HG02852 (cell line): ENCODE data around the gene NUBPL.
A peak's percentile ranks its signal among the peaks of the same experiment; 100 is the strongest.
"Not testable (repeated sequence)": the region's sequence is repeated elsewhere in the genome, so short reads cannot be mapped to it uniquely, and the experiment has no call there.

Source experiments
- ATAC-seq: cut with Tn5 transposase; IDR thresholded peaks from one replicate; pipeline ENCODE4 v1.9.1; 2021; ENCODE audit warnings: mild to moderate bottlenecking, moderate library complexity; ENCODE audit not compliant: unreplicated experiment

NUBPL gene

DNA sequence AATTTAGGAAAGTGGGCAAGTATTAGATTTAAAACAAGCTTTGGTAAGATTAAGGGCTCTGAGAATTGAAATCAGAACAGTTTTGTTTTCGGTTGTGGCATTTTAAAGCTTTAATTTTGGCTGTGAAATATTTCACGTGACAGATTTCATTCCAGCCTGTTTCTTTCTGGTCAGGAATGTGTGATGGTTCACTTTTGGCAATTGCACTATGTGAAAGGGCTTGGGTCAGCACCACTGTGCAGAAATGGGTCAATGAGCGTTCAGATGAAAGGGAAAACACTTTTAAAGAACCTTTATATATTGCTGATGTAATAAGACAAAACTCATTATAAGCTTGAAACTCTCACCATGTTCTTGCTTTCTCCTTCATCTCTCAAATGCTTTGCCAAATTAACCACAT, 17.1 kb downstream of the NUBPL start:
- no peak for ATAC-seq

GRCh38 chr14:31578792-31579501, 17.7 kb downstream of the NUBPL start:
- ATAC-seq: no peak

- ATAC-seq: no peak
Measured at GRCh38 chr14:31580234-31580633, 19.0 kb downstream of the NUBPL start.

- no peak for ATAC-seq
Measured at GRCh38 chr14:31582286-31582691, 21.1 kb downstream of the NUBPL start.

- no peak for ATAC-seq
Measured at GRCh38 chr14:31582836-31583452, 21.7 kb downstream of the NUBPL start.

DNA sequence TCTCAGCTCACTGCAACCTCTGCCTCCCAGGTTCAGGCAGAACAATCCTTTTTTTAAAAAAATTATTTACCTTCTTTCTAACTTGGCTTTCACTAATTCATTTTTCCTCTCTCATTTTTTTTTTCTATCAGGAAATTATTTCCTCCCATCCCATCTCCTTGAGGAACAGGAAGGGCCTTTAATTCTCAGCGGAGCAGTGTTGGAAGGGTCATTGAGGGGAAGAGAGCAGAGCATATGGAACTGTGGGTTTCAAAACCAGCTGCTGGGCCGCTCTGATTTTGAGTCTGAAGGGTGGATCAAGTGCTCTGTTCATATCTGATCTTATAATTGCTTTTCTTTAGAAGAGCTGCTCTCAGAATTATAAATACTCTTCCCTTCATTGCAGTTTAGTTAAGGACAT, 29.0 kb downstream of the NUBPL start:
- no peak for ATAC-seq

DNA sequence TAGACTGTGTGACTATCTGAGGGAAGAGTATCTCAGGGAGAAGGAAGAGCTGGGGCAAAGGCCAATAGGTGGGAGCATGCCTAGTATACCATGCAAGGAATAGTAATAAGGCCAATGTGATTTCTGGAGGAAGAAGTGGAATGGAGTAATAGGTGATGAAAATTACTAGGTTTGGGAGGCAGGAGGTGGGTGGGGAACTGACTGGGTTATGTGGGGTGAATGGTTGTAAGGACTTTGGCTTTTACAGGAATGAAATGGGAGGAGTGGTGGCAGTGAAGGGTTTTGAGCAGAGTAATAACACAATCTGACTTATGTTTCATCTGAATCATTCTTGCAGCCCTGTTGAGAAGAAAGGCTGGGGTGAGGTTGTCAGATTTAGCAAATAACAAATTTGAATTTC, 30.9 kb downstream of the NUBPL start:
- ATAC-seq: no peak

DNA sequence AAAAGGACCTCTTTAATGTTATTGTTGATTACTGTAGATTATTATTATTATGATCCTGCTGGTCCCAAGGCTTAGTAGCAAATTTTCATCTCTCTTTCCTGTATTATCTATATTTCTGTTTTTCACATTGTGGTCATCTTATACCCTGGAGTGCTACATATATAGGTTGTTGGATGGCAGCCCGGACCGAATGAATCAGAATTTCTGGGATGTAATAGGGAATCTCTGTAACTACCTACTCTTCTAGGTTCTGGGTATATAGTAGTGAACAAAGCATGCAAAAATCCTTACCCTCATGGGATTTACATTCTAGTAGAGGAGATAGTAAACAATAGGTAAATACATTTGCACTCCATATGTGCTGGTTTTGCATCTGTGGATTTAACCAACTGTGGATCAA, 31.4 kb downstream of the NUBPL start:
- ATAC-seq: no peak

DNA sequence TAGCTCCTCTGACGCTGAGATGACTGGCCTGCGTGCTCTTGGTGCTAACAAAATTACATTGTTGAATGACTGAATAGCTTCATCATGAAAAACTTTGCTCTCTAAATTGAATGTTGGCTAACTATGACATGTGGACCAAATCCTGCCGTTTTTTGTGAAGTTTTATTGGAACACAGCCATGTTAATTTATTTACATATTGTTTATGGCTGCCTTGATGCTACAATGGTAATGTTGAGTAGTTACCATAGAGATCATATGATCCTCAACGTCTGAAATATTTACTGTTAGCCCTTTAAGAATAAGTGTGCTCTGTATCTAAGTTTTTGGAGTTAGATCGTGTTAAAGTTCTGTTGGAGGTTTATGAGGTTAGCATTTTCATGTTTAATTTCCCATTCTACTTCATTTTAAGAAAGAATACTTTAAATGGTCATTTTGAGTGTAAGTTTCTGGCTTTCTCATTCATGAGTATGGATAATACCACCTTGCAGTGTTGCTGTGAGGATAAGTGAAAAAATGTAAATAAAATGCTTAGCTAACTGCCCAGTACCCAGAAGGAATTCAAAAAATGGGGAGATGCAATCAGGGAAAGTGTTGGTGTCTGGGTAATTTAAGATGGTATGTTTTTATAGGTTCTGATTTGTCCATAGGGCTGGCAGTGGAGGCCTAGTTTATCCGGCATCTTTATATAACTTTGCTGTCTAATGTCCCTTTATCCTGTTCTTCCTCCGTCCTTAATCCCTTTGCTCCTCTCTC, 35.3 kb downstream of the NUBPL start:
- no peak for ATAC-seq

- ATAC-seq: no peak
Measured at GRCh38 chr14:31605702-31606101, 44.5 kb downstream of the NUBPL start.

- ATAC-seq: no peak
Measured at GRCh38 chr14:31611778-31612433, 50.7 kb downstream of the NUBPL start.

DNA sequence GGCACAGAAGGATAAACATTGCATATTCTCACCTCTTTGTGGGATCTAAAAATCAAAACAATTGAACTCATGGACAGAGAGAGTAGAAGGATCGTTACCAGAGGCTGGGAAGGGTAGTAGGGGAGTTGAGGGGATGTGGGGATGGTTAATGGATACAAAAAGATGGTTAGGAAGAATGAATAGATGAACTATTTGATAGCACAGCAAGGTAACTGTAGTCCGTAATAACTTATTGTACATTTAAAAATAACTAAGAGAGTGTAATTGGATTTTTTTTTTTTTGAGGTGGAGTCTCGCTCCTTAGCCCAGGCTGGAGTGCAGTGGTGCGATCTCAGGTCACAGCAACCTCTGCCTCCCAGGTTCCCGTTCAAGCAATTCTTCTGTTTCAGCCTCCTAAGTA, 52.0 kb downstream of the NUBPL start:
- no peak for ATAC-seq

DNA sequence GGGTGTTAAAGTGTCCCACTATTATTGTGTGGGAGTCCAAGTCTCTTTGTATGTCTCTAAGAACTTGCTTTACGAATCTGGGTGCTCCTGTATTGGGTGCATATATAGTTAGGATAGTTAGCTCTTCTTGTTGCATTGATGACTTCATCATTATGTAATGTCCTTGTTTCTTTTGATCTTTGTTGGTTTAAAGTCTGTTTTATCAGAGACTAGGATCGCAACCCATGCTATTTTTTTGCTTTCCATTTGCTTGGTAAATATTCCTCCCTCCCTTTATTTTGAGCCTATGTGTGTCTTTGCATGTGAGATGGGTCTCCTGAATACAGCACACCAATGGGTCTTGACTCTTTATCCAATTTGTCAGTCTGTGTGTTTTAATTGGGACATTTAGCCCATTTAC, 57.7 kb downstream of the NUBPL start:
- not testable (repeated sequence) for ATAC-seq

DNA sequence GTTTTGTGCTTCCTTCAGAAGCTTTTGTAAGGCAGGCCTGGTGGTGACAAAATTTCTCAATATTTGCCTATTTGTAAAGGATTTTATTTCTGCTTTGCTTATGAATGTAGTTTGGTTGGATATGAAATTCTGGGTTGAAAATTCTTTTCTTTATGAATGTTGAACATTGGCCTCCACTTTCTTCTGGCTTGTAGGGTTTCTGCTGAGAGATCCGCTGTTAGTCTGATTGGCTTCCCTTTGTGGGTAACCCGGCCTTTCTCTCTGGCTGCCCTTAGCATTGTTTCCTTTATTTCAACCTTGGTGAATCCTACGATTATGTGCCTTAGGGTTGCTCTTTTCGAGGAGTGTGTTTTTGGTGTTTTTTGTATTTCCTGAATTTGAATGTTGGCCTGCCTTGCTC, 58.2 kb downstream of the NUBPL start:
- no peak for ATAC-seq

GRCh38 chr14:31620898-31621297, 59.7 kb downstream of the NUBPL start:
- ATAC-seq: not testable (repeated sequence)

DNA sequence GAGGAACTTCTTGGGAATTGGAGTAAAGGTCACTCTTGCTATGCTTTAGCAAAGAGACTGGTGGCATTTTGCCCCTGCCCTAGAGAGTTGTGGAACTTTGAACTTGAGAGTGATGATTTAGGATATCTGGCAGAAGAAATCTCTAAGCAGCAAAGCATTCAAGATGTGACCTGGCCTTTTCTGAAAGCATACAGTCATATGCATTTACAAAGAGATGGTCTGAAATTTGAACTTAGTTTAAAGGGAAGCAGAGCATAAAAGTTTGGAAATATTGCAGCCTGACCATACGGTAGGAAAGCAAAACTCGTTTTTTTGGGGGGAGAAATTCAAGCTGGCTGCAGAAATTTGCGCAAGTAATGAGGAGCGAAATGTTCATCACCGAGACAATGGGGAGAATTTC, 60.9 kb downstream of the NUBPL start:
- no peak for ATAC-seq

GRCh38 chr14:31652900-31653299, 91.7 kb downstream of the NUBPL start:
- ATAC-seq: not testable (repeated sequence)

- ATAC-seq: no peak
Measured at GRCh38 chr14:31657917-31658316, 96.7 kb downstream of the NUBPL start.

DNA sequence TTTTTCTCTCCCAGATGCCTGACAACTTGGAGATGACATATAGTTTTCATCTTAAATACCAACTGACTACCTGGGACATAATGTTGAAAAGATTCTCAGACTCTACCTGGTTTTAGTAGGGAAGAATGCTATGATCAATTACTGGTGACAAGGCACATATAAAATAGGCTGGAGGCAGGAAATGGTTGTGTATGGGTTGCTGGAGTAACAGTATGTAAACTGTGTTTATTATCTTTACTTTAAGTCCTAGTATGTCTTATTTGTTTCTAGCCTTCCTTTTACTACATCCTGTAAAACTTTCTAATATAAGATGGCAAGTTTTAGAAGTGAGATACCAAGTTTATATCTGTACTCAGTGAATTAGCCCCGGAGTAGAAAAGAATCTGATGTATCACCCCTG, 98.1 kb downstream of the NUBPL start:
- no peak for ATAC-seq

DNA sequence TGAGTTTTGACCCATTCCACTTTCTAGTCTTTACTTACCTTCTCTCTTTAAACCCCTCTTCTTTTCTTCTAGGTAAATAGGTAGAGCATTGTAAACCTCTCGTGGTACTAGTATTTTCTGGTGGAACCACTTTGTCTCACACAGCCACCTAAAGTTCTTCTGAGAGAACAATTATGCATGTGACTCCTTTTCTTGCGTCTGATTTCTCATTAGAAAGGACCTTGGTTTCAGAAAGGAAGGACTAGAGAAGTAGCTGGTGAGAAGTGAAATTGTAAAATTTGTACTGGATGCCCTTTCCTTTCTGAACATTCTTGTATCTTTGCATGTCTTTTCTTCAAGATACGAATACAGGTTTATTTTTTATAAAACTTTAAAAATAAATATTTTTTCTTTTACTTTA, 99.0 kb downstream of the NUBPL start:
- peak; percentile 54 for ATAC-seq

DNA sequence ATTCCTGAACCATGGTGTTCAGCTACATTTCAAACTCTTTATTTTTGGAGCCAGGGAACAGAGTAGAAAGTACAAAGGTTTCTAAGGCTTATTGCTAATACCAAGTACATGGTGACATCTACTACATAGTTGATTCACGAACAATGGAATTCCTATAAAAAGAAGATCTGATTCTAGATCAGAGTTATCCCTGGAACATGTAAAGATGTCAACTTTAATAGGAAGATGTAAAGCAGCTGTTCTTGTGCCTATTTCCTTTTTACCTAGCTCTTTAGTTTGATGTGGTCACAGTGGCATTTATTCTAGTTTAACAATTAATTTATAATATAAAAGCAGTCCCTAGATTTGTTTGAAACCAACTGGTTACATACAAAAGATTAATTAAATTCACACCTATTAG, 99.5 kb downstream of the NUBPL start:
- ATAC-seq: no peak

DNA sequence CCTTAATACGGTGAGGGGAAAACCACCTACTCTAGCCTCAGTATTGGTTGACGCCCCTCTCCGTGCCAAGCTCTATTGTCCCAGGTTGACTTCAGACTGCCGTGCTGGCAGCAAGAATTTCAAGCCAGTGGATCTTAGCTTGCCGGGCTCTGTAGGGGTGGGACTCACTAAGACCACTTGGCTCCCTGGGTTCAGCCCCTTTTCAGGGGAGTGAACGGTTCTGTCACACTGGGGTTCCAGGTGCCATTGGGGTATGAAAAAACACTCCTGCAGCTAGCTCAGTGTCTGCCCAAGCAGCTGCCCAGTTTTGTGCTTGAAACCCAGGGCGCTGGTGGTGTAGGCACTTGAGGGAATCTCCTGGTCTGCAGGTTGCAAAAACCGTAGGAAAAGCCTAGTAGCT, 107.1 kb downstream of the NUBPL start:
- no peak for ATAC-seq
